NT2/D1 (cell line): ENCODE measurements around the gene TMEM54.
A peak's percentile ranks its signal among the peaks of the same experiment; 100 is the strongest.

Experiments used
- DNase-seq: peaks from one replicate; pipeline ENCODE4 v3.0.0-alpha.2; 2011; ENCODE audit warnings: low read depth, low spot score
- H3K27me3 ChIP-seq: 2 replicates; pipeline ENCODE4 v1.6.0; 2011; ENCODE audit warnings: mild to moderate bottlenecking; ENCODE audit not compliant: insufficient read length, insufficient read depth
- H3K36me3 ChIP-seq: 2 replicates; pipeline ENCODE4 v1.6.1; 2011; ENCODE audit warnings: mild to moderate bottlenecking, low read length, mixed read lengths; ENCODE audit not compliant: insufficient read depth, insufficient read length
- H3K4me1 ChIP-seq: 2 replicates; pipeline ENCODE4 v1.5.1; 2011; ENCODE audit not compliant: insufficient read depth, insufficient read length
- H3K4me3 ChIP-seq: 2 replicates; pipeline ENCODE4 v1.5.1; 2011; ENCODE audit warnings: low read depth; ENCODE audit not compliant: insufficient read length
- H3K9ac ChIP-seq: 2 replicates; pipeline ENCODE4 v1.6.0; 2011; ENCODE audit warnings: low read depth; ENCODE audit not compliant: insufficient read length
- H3K9me3 ChIP-seq: 2 replicates; pipeline ENCODE4 v1.5.1; 2011; ENCODE audit warnings: mild to moderate bottlenecking, low read length; ENCODE audit not compliant: insufficient read depth
- SUZ12 ChIP-seq: IDR thresholded peaks from 2 replicates; pipeline ENCODE4 v1.6.1; 2011; ENCODE audit not compliant: insufficient read length, insufficient read depth; ENCODE audit errors: extremely low read depth
- YY1 ChIP-seq: IDR thresholded peaks from 2 replicates; pipeline ENCODE4 v1.6.1; 2011; ENCODE audit not compliant: insufficient read length, insufficient read depth
- ZNF274 ChIP-seq: IDR thresholded peaks from 2 replicates; pipeline ENCODE4 v1.6.1; 2011; ENCODE audit warnings: mild to moderate bottlenecking, low read depth, low read length

The TMEM54 gene

DNA sequence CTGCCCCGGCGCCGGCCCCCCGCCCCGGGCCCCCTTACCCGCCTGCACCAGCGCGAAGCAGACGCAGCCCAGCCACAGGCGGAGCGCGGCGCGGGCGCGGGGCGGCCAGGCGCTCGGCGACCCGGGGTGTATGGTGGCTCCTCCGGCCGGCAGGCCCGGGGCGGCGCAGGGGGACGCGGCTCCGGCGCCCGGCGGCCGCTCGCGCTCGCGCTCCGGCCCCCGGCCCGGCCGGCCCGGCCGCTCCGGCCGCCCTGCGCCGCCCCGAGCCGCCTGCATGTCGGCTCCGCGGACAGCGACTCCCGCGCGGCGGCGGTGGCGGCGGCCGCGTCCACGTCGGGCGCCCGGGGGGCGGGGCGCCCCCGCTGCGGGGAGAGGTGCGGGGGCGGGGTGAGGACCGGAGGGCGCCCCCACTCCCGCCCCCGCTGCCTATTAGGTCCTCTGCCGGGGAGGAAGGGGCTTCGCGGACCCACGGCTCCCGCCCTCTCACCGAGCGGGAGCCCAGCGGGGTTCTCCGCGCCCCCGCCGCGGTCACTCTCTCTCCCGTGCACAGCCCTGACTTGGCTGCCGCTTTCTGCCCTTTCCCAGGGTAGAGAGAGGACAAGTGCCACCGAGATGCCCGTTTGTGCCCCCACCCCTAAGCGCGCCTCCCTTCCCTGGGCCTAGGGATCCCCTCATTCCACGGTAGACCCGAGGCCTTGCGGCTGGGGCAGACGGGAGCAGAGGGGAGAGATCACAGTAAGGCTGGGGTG is 30.4 kb downstream of the TMEM54 start, which contains the start of gene FNDC5:
Gene FNDC5, minus strand, starts transcription at position 298 of the 749 bp plus-strand sequence.
- DNase-seq: peak; percentile 46
- peak within 1 kb of the TSS; percentile 43 for H3K4me3 ChIP-seq

GRCh38 chr1:32869923-32870614 is 31.1 kb downstream of the TMEM54 start:
- no peak for DNase-seq
- Histone ChIP-seq H3K9ac (peak overlapping the region; percentile 58), H3K36me3 (no peaks in the 10 kb centered on the region), H3K4me3 (peak overlapping the region; percentile 17), H3K9me3 (no peaks in the 10 kb centered on the region), H3K4me1 (peaks cover 15% of the 10 kb centered on the region), H3K27me3 (peaks cover 32% of the 10 kb centered on the region)
- TF ChIP-seq YY1 (no peak), SUZ12 (no peak), ZNF274 (no peak)

More for the DNA sequence above, 30.4 kb downstream of the TMEM54 start, which contains the start of gene FNDC5:
- Histone ChIP-seq H3K9ac (peak within 1 kb of the TSS; percentile 78), H3K36me3 (no peaks in the 10 kb centered on the region), H3K9me3 (no peaks in the 10 kb centered on the region), H3K4me1 (peaks cover 21% of the 10 kb centered on the region), H3K27me3 (peaks cover 32% of the 10 kb centered on the region)
- TF ChIP-seq YY1: no peak
- no peak for TF ChIP-seq SUZ12
- no peak for TF ChIP-seq ZNF274

- Histone ChIP-seq H3K4me3 (no peak overlapping the region), H3K27me3 (peaks cover 32% of the 10 kb centered on the region), H3K9me3 (no peaks in the 10 kb centered on the region), H3K9ac (no peak overlapping the region), H3K4me1 (peaks cover 15% of the 10 kb centered on the region), H3K36me3 (peaks cover 7% of the 10 kb centered on the region)
- peak; percentile 31 for TF ChIP-seq SUZ12
- TF ChIP-seq YY1: no peak
- DNase-seq: no peak
These were observed 32.3 kb downstream of the TMEM54 start for GRCh38 chr1:32868806-32869455.

GRCh38 chr1:32868085-32868484 is 33.1 kb downstream of the TMEM54 start:
- no peak overlapping the region for H3K9ac ChIP-seq
- no peak for TF ChIP-seq SUZ12
- H3K36me3 ChIP-seq: peaks cover 12% of the 10 kb centered on the region
- no peak for DNase-seq
- H3K4me1 ChIP-seq: peaks cover 15% of the 10 kb centered on the region
- H3K27me3 ChIP-seq: peaks cover 32% of the 10 kb centered on the region
- H3K9me3 ChIP-seq: no peaks in the 10 kb centered on the region
- H3K4me3 ChIP-seq: no peak overlapping the region

DNA sequence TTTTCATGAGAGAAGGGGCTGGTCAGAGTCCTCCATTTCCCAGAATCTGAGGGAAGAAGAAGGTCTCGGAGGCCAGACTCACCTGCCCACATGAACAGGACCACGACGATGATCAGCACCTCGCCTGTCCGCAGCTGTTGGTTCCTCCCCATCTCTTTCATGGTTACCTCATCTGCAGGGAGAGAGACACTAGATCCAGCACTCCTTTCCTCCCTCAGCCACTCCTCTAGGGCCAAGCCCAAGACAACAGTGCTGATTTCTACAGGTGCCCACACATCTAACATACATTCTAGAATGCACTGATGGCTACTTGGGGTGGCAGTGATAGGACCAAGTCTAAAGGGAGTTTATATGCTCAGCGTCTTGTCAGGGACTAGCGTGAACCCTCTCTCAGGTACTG is 33.5 kb downstream of the TMEM54 start:
- H3K9ac ChIP-seq: no peak overlapping the region
- TF ChIP-seq YY1 (no peak), SUZ12 (no peak), ZNF274 (no peak)

GRCh38 chr1:32867151-32867550 is 34.0 kb downstream of the TMEM54 start:
- H3K9me3 ChIP-seq: no peaks in the 10 kb centered on the region
- H3K27me3 ChIP-seq: peaks cover 30% of the 10 kb centered on the region
- DNase-seq: no peak
- H3K9ac ChIP-seq: no peak overlapping the region
- H3K4me3 ChIP-seq: no peak overlapping the region
- H3K4me1 ChIP-seq: peaks cover 14% of the 10 kb centered on the region
- TF ChIP-seq ZNF274: no peak
- TF ChIP-seq YY1: no peak
- TF ChIP-seq SUZ12: no peak
- H3K36me3 ChIP-seq: peaks cover 21% of the 10 kb centered on the region

More for the DNA sequence above, 33.5 kb downstream of the TMEM54 start:
- no peak for DNase-seq
- H3K4me1 ChIP-seq: peaks cover 15% of the 10 kb centered on the region
- H3K9me3 ChIP-seq: no peaks in the 10 kb centered on the region
- peaks cover 16% of the 10 kb centered on the region for H3K36me3 ChIP-seq
- H3K4me3 ChIP-seq: no peak overlapping the region
- H3K27me3 ChIP-seq: peaks cover 32% of the 10 kb centered on the region
